ENCODE data around the gene NTN4.
"Not testable (repeated sequence)": the region's sequence is repeated elsewhere in the genome, so short reads cannot be mapped to it uniquely, and the experiment has no call there.

The NTN4 gene

DNA sequence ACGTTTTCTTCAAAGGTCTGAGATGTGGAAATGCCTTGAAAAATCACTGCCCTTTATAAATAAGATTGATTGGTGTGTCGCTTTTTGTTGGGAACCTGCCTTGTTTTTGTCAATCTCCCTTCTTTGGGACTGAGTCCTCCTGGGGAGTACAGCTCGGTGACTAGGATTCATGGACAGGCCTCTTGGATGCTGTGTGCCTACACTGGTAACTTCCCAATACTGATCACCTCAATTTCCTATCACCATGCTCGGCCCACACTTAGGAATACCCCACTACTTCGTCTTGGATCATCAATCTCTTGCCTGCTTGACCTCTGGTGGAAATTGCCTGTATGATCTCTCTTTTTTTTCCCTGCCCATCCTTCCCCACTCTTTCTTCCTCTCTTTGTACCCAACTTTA is 34.2 kb downstream of the NTN4 start:
- in situ Hi-C loops (cut with HindIII; ENCODE audit: low sequenced_read_pairs): no loop called here

DNA sequence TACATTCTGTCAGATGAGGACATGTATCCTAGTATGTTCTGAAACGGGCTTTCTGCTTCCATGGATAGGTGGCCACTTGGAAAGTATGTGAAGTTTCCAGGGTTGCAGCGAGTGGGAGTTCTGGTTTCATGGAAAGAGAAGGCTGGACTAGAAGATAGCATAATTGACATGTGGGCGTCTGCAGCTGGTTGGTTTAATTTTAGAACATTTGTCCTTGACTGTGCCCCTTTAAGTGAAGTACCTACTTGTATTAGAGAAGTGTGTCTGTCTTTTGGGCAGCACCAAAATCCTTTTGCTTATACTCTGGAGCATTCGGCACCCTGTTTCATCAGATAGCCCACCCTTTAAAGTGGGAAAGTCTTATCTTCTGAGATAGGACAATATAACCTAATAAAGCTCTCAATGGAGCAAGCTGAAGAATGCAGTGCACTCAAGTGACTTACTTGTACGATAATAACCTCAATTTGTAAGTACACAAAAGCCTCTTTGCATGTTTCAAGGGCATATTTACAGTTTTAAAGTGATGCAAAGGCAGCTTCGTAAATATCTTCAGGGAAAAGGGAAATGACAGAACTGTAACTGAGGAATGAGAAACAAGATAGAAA is 35.2 kb downstream of the NTN4 start:
- in situ Hi-C loops (cut with HindIII; ENCODE audit: low sequenced_read_pairs): no loop called here

DNA sequence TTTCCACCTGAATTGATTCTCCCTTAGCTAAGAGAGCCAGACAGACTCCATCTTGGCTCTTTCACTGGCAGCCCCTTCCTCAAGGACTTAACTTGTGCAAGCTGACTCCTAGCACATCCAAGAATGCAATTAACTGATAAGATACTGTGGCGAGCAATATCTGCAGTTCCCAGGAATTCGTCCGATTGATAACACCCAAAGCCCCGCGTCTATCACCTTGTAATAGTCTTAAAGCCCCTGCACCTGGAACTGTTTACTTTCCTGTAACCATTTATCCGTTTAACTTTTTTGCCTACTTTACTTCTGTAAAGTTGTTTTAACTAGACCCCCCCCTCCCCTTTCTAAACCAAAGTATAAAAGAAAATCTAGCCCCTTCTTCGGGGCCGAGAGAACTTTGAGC is 44.5 kb downstream of the NTN4 start:
- in situ Hi-C loops (cut with HindIII; ENCODE audit: low sequenced_read_pairs): not testable (repeated sequence)

DNA sequence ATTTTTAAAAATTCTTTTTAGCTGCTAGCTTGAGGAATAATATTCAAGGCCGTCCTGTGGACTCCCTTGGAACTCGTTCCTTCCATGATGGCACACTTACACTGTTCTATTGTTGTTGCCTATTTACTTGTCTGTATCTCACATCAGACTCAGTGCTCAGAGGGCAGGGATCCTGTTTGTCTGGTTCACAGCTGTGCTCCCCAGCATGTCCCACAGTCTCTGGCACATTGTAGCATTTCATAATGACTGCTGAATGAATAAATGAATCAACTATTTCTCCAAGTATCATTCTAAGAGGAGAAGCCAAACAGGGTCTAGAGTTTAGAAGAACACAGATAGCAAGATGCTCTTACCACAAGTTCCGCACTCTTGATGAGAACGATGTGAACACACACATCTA is 48.0 kb downstream of the NTN4 start:
- in situ Hi-C loops (cut with HindIII; ENCODE audit: low sequenced_read_pairs): no loop called here

DNA sequence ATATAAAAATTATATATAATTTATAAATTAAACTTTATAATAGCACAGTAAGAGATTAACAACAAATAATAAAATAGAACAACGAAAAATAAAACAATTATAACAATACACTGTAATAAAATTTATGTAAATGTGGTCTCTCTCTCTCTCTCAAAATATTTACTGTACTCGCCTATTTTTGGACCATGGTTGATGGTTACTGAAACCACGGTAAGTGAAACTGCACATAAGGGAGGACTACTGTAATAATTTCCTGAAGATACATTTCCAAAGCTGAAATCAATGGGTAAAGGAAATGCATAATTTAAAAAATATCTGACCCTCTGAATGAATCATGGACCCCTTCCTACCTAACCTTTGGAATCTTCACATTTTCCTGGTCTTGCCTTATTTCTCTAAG is 48.9 kb downstream of the NTN4 start:
- in situ Hi-C loops (cut with HindIII; ENCODE audit: low sequenced_read_pairs): no loop called here

- in situ Hi-C loops (cut with HindIII; ENCODE audit: low sequenced_read_pairs): no loop called here
Measured at GRCh38 chr12:95740751-95741150, 49.8 kb downstream of the NTN4 start.

- in situ Hi-C loops (cut with HindIII; ENCODE audit: low sequenced_read_pairs): no loop called here
Measured at GRCh38 chr12:95739561-95740313, 50.8 kb downstream of the NTN4 start.

DNA sequence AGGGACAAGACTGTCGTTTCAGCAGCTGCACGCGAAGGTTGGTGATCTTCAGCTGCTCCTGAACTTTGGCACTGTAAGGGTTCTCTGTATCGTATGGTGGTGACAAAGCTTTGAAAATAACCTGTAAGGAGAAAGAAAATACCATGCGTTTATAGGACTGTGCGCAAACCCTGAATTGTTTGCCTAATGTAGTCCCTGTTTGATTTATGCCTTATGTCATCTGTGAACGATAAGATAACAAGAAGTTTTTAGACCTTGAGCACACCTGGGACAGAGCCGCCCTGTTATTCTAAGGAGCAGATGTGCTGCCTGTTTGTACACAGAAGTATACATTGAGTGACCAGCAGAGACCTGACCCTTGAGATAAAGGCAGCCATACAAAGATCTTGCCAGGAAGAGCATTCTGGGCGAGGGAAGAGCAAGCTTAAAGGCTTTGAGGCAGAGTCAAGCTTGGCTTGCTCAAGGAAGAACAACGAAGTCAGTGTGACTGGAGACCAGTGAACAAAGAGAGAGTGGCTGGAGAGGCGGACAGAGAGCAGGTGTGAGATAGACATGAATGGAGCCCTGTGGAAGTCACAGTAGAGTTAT is 52.4 kb downstream of the NTN4 start:
- in situ Hi-C loops (cut with HindIII; ENCODE audit: low sequenced_read_pairs): no loop called here

DNA sequence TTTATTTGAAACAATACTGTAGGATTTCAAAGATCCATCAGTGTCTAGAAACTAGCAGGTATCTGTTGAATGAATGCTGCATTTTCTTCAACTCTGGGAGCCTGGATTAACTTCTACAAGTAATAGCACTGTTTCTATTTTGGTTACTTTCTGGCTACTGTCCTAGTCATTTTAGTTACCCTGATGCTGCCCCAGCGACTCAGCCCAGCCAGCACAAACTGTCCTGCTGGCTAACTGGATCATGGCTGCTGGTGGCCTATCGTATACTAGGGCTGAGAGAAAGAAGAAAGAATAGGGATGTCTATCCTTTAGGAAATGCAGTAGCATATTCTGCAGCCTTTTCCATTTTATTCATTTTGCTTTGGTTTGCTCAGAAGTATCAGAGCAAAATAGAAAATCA is 53.9 kb downstream of the NTN4 start:
- in situ Hi-C loops (cut with HindIII; ENCODE audit: low sequenced_read_pairs): no loop called here

- in situ Hi-C loops (cut with HindIII; ENCODE audit: low sequenced_read_pairs): not testable (repeated sequence)
Measured at GRCh38 chr12:95735728-95736127, 54.8 kb downstream of the NTN4 start.

- in situ Hi-C loops (cut with HindIII; ENCODE audit: low sequenced_read_pairs): no loop called here
Measured at GRCh38 chr12:95733141-95733825, 57.3 kb downstream of the NTN4 start.

DNA sequence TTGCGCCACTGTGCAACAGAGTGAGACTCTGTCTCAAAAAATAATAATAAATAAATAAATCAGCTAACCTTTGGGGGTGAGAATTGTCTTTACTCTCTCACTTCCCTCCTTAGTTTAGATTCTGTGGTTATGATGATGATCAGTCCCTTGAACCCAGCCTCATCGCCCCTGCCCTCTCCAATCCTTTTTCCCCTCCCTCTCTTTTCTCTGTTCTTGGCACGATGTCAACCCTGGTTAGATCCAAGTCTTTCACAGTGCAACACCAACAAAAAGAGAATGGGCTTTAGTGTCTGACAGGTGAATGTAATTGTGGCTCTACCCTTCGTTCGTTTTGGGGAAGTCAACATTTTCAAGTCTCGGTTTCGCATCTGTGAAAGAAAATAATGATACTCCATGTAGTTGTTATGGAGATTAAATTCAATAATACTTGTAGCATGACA is 59.0 kb downstream of the NTN4 start:
- in situ Hi-C loops (cut with HindIII; ENCODE audit: low sequenced_read_pairs): no loop called here

DNA sequence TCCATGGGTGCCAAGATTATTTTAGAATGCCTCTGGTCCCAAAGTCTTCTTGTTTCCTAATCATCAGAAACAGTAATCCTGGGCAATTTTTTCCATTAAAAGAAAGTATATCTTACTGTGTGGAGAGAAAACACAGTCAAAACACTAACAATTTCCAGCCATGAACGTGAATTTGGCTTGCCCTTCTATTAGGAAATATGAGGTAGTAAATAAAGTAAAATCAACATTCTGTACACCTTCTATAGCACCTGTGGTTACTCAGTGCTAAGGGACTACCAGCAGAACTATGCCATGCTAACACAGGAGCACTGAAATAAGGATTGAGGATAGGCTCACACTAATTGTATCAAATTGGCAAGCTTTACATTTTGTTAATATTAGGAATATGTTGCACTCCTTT is 60.1 kb downstream of the NTN4 start:
- in situ Hi-C loops (cut with HindIII; ENCODE audit: low sequenced_read_pairs): no loop called here

DNA sequence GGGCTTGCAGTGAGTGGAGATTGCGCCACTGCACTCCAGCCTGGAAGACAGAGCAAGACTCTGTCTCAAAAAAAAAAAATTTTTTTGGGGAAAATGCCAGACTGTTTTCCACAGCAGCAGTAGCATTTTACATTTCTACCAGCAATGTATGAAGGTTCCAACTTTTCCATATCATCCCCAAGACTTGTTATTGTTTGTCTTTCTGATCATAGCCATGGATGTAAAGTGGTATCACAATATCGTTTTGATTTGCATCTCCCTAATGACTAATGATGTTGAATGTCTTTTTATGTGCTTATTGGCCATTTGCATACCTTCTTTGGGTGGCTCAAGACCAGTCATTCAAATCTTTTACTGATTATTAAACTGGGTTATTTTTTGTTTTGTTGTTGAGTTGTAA is 63.7 kb downstream of the NTN4 start:
- in situ Hi-C loops (cut with HindIII; ENCODE audit: low sequenced_read_pairs): no loop called here

DNA sequence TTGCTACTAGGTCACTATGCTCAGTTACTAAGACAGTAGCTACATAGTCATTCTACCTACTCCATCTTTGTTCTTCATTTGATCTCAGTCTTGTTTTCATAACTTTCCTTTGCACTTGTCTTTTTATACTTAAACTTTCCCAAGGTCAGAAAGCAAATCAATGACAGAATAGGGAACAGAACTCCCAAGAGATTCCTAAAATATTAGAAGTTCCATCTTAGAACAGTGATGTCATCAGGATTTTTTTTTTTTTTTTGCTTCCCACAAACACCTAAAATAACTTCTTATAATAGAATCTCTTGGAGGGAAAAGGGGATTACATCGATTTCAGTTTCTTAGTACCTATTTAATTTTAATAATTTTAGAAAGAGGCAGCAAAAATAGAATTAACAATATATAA is 65.8 kb downstream of the NTN4 start:
- in situ Hi-C loops (cut with HindIII; ENCODE audit: low sequenced_read_pairs): no loop called here

DNA sequence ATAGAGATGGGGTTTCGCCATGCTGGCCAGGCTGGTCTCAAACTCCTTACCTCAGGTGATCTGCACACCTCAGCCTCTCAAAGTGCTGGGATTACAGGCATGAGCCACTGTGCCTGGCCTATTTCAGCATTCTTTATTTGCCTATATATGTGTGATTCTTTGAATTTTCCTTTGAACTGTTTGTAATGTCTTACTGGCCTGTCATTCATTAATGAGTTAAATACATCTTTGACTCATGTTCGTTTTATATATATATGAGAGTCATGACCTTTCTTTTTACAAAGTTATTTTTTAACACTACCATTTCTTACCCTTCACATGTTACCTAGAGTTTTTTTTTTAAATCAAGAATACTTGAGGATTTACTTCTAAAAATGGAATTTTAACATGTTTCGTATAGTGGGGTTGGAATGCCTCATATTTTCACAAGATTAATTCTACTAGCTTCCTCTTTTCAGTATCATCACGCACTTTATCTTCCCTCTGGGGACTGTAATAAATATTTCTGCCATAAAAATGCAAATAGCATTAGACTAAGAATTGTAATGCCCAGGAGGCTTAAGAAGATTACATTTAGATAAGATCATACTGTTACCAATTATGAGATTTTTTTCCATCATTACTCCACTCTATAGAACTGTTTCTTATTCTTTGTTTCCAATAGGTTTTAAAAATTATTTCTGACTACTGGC is 66.7 kb downstream of the NTN4 start:
- in situ Hi-C loops (cut with HindIII; ENCODE audit: low sequenced_read_pairs): no loop called here

DNA sequence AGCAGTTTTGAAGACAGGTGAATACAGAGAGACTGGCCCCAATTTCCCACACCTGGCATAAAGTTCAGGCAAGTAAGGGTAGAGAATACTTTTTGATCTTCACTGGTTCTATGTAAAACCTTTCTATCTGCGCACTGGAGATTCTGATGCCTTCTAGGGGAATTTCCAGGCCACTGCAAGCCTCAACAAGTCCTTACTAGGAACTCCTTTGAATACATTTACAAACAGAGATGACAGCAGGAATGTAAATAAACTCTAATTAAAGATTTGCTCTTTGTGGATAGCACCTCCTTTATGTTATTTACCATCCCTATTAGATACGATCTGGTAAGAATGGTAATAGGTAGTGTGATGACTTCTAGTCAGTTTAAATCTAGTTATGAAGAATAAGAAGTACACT is 69.2 kb downstream of the NTN4 start:
- in situ Hi-C loops (cut with HindIII; ENCODE audit: low sequenced_read_pairs): no loop called here

GRCh38 chr12:95720146-95720545 is 70.4 kb downstream of the NTN4 start:
- in situ Hi-C loops (cut with HindIII; ENCODE audit: low sequenced_read_pairs): no loop called here

DNA sequence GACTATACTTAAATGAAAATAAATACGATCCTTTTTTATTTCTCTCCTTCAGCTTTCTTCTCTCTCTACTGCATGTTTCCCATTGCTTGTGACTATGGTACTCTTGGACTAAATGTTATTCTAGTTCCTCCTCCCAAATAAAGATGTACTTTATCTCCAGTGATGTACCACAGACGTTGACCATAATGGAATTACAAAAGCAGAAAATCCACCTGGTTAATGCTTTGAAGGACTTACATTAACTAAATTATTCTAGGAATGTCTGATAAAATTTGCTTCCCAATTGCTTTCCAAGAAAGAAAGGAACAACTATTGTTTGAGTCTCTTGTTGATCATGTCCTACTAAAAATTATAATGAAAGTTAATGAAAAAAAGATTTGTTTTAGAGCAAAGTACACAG is 71.8 kb downstream of the NTN4 start:
- in situ Hi-C loops (cut with HindIII; ENCODE audit: low sequenced_read_pairs): no loop called here

DNA sequence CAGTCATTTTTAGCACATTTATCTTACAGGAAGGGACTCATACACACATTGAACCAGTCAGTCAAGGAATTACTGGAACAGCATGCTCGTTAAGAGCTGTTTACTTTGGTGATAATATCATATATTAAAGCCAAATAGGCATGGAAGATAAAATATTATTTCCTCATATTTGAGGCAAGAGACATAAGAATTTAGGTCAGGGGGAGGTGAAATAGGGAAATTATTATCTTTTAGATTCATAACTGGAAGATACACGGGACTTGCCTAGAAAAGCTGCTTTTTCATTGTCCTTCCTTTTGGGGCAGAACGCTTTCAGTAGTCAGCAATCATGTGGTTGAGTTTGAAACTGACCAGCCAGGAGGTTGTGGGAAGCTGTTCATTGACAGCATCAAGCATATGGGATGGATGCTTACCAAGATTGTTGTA is 72.5 kb downstream of the NTN4 start:
- in situ Hi-C loops (cut with HindIII; ENCODE audit: low sequenced_read_pairs): no loop called here

DNA sequence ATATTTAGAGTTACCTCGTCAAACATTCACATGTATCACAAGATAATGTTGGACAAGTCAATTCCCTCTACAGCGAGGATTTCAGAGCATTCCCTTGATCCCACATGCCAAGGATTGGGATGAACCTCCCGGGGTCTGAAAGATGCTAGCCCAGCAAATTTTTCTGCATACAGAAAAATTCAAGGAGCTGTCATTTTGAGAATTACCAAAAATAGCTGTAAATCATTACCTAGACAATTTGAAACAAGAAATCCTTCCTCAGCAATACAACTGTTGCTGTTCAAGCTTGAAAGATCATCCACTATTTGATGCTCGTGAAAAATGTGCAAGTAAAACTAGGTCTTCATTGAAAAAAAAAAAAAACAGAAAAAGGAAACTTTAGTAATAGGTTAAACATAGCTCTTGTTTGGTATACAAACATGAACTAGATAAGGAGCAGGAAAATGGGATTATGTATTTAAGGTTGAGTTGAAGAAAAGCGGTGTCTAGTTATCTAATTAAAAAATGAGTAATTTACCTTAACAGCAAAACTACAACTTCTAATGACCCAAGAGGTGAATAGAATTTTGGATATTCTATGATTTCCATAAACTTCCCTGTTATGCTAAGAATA is 73.1 kb downstream of the NTN4 start:
- in situ Hi-C loops (cut with HindIII; ENCODE audit: low sequenced_read_pairs): no loop called here

Measured in endothelial cell of hepatic sinusoid (primary cell).